CD4-positive, alpha-beta T cell treated with Interleukin-1 beta for 1 hour (primary cell): ENCODE results near the gene TYMS.

Experiments
- DNase-seq, 2 donors: peaks; one replicate each; pipeline ENCODE4 v3.0.0-alpha.2; 2020 to 2022

Gene TYMS

GRCh38 chr18:712401-713134 is 55.1 kb downstream of the TYMS start, which contains the start of gene ENOSF1:
Gene ENOSF1 (minus strand): TSS chr18:712630. CDS start chr18:712587, 43 bp downstream.
- DNase-seq, result peak; percentile 83 to 89

GRCh38 chr18:713135-713490 is 55.7 kb downstream of the TYMS start:
- DNase-seq, result no peak

- no peak for DNase-seq
Observed at GRCh38 chr18:715626-716025, 58.2 kb downstream of the TYMS start.

GRCh38 chr18:717003-717402 is 59.5 kb downstream of the TYMS start:
- no peak for DNase-seq
